ENCODE results near the gene PAAF1. TPM values are rescaled to one million over a fixed set of nuclear protein-coding genes. Genes with fewer than 3 reads are reported as not detected.

PAAF1 gene
- total and polyA plus RNA-seq, 2 of the 13 experiments (the other 11 are each of a cell fraction or from before 2014, with no cell fraction given) = 13.5 to 28.8 TPM

GRCh38 chr11:73876424-73877310 is at the start of gene PAAF1, which contains the start of gene COA4 (continued):
- TF ChIP-seq STAG1 (CRISPR knock-in tag; IDR thresholded peaks at IDR 0.05) (no peak), ZHX2 (IDR thresholded peaks at IDR 0.05; ENCODE audit: low read depth) (peak; percentile 80), ZHX2 (CRISPR knock-in tag; IDR thresholded peaks at IDR 0.05; ENCODE audit: borderline replicate concordance) (no peak), POLR2A (IDR thresholded peaks at IDR 0.05; ENCODE audit: insufficient read depth in 1 of 2, low read depth in 2 of 2, low read length in 2 of 2) (peak; percentile 92), ZNF713 (CRISPR knock-in tag; IDR thresholded peaks at IDR 0.05) (peak; percentile 66; the same call in 1 of the 2 replicates), FLYWCH1 (CRISPR knock-in tag; IDR thresholded peaks at IDR 0.05) (no peak), MYC (CRISPR knock-in tag; IDR thresholded peaks at IDR 0.05; ENCODE audit: borderline replicate concordance) (peak; percentile 99), ZNF782 (CRISPR knock-in tag; IDR thresholded peaks at IDR 0.05; ENCODE audit: borderline replicate concordance) (peak; percentile 88; the same call in 1 of the 2 replicates)
